GM12878 (cell line): ENCODE results near the gene DLGAP3. TPM values are rescaled to one million over a fixed set of nuclear protein-coding genes. Genes with fewer than 3 reads are reported as not detected.

Experiments
- CBX5 ChIP-seq: sonication (generic); IDR thresholded peaks from 2 replicates; pipeline ENCODE4 v1.6.1; 2016; ENCODE audit warnings: low read depth, moderate library complexity, mild to moderate bottlenecking, inconsistent platforms
- MAX ChIP-seq: IDR thresholded peaks from 2 replicates; pipeline ENCODE4 v1.6.1; 2012; ENCODE audit warnings: low read depth, low read length, improper control_type of control experiment
- PRDM15 ChIP-seq: fragments of 450-650 bp; formaldehyde crosslinking; IDR thresholded peaks from 2 replicates; pipeline ENCODE4 v1.4.0; 2020; ENCODE audit warnings: mild to moderate bottlenecking, moderate library complexity
- RCOR1 ChIP-seq: conservative IDR thresholded peaks from 2 replicates; pipeline ENCODE4 v1.6.1; 2012; ENCODE audit warnings: low read depth, low read length, improper control_type of control experiment
- TARDBP ChIP-seq: IDR thresholded peaks from 2 replicates; pipeline ENCODE4 v1.6.1; 2016; ENCODE audit warnings: borderline replicate concordance
- ZBTB40 ChIP-seq: fragments of 450-650 bp; IDR thresholded peaks from 2 replicates; pipeline ENCODE4 v1.6.1; 2016; ENCODE audit warnings: mild to moderate bottlenecking, moderate library complexity, borderline replicate concordance
- polyA plus RNA-seq, 11 experiments: library from polyadenylated mRNA; depleted of rRNA in 4 of 11; unstranded in 6 of 11; stranded (reverse) in 5 of 11; fragments of >200 nt; fragmentation: Nextera tagmentation in 4 of 11; fragmentation: Illumina TruSeq in 1 of 11; extraction: Ambion mirVana in 4 of 11; extraction: Trizol in 1 of 11; gene quantifications; 1 replicate in 1 of 11; 2 replicates in 10 of 11; pipeline versions ENCODE4 v1.2.1 to v1.2.3, GENCODE V29; 2011 to 2016; ENCODE audit warnings: inconsistent platforms in 2 of 11, missing spikeins in 2 of 11, low read depth in 1 of 11
- total RNA-seq, 4 experiments: library from RNA; depleted of rRNA in 3 of 4; stranded (reverse); fragments of >200 nt in 3 of 4; fragmentation: Illumina TruSeq in 1 of 4; extraction: Trizol in 1 of 4; gene quantifications; 2 replicates each; pipeline versions ENCODE4 v1.2.1 to v1.2.3, GENCODE V29; 2013 to 2021
- TF ChIP-seq, protein P1 (sequence below): fragments of 450-650 bp; IDR thresholded peaks from 2 replicates; pipeline ENCODE4 v1.6.1; 2018; ENCODE audit warnings: borderline replicate concordance, mild to moderate bottlenecking; ENCODE audit not compliant: partially characterized antibody
- TF ChIP-seq, protein P2 (sequence below): fragments of 450-650 bp; IDR thresholded peaks from 2 replicates; pipeline ENCODE4 v1.6.1; 2017; ENCODE audit warnings: low read depth, mild to moderate bottlenecking, moderate library complexity
- TF ChIP-seq, protein P3 (sequence below): fragments of 450-650 bp; IDR thresholded peaks from 2 replicates; pipeline ENCODE4 v1.6.1; 2017; ENCODE audit warnings: mild to moderate bottlenecking

DLGAP3 gene
- total and polyA plus RNA-seq, 10 of the 15 experiments (the other 5 are each of a cell fraction or from before 2014, with no cell fraction given): 0.03 to 0.15 (median 0.08) TPM; not detected in 4

- TF ChIP-seq ZBTB40: no peak
- TF ChIP-seq, protein P1, sequence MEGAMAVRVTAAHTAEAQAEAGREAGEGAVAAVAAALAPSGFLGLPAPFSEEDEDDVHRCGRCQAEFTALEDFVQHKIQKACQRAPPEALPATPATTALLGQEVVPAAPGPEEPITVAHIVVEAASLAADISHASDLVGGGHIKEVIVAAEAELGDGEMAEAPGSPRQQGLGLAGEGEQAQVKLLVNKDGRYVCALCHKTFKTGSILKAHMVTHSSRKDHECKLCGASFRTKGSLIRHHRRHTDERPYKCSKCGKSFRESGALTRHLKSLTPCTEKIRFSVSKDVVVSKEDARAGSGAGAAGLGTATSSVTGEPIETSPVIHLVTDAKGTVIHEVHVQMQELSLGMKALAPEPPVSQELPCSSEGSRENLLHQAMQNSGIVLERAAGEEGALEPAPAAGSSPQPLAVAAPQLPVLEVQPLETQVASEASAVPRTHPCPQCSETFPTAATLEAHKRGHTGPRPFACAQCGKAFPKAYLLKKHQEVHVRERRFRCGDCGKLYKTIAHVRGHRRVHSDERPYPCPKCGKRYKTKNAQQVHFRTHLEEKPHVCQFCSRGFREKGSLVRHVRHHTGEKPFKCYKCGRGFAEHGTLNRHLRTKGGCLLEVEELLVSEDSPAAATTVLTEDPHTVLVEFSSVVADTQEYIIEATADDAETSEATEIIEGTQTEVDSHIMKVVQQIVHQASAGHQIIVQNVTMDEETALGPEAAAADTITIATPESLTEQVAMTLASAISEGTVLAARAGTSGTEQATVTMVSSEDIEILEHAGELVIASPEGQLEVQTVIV: no peak
- TF ChIP-seq, protein P2, sequence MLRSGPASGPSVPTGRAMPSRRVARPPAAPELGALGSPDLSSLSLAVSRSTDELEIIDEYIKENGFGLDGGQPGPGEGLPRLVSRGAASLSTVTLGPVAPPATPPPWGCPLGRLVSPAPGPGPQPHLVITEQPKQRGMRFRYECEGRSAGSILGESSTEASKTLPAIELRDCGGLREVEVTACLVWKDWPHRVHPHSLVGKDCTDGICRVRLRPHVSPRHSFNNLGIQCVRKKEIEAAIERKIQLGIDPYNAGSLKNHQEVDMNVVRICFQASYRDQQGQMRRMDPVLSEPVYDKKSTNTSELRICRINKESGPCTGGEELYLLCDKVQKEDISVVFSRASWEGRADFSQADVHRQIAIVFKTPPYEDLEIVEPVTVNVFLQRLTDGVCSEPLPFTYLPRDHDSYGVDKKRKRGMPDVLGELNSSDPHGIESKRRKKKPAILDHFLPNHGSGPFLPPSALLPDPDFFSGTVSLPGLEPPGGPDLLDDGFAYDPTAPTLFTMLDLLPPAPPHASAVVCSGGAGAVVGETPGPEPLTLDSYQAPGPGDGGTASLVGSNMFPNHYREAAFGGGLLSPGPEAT: no peak
- no peak for TF ChIP-seq MAX
- TF ChIP-seq CBX5: no peak
- TF ChIP-seq, protein P3, sequence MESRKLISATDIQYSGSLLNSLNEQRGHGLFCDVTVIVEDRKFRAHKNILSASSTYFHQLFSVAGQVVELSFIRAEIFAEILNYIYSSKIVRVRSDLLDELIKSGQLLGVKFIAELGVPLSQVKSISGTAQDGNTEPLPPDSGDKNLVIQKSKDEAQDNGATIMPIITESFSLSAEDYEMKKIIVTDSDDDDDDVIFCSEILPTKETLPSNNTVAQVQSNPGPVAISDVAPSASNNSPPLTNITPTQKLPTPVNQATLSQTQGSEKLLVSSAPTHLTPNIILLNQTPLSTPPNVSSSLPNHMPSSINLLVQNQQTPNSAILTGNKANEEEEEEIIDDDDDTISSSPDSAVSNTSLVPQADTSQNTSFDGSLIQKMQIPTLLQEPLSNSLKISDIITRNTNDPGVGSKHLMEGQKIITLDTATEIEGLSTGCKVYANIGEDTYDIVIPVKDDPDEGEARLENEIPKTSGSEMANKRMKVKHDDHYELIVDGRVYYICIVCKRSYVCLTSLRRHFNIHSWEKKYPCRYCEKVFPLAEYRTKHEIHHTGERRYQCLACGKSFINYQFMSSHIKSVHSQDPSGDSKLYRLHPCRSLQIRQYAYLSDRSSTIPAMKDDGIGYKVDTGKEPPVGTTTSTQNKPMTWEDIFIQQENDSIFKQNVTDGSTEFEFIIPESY: no peak
- TF ChIP-seq TARDBP: no peak
- no peak for TF ChIP-seq PRDM15 (CRISPR knock-in tag)
- TF ChIP-seq RCOR1: no peak
- TF ChIP-seq, all 136 proteins: peak for 0
These were observed 85.8 kb downstream of the DLGAP3 start (continued) for GRCh38 chr1:34843392-34844251.
